GM19328 (cell line): ENCODE results near the gene MOGAT1.
"Not testable (repeated sequence)": the region's sequence is repeated elsewhere in the genome, so short reads cannot be mapped to it uniquely, and the experiment has no call there.

Source experiments
- ATAC-seq: cut with Tn5 transposase; IDR thresholded peaks from one replicate; pipeline ENCODE4 v1.9.1; 2021; ENCODE audit warnings: mild to moderate bottlenecking, moderate library complexity; ENCODE audit not compliant: unreplicated experiment

MOGAT1 gene

DNA sequence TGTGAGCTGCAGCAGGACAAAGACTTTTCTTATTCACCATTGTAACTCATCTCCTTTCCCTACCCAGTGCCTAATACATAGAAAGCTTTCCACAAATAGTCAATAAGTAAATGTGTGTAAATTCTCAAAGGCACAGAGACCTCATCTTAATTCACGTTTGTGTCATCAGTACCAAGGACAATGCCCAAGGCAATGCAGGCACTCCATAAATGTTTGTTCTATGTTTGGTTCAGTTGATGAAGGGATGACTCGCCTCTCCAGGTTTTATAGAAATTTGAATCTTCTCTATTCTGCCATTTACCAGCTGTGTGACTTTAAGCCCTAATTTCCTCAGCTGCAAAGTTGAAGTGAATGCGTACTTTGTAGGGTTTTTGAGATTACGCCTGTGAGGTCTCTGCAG lies 2.1 kb upstream of the MOGAT1 start:
- no peak for ATAC-seq

DNA sequence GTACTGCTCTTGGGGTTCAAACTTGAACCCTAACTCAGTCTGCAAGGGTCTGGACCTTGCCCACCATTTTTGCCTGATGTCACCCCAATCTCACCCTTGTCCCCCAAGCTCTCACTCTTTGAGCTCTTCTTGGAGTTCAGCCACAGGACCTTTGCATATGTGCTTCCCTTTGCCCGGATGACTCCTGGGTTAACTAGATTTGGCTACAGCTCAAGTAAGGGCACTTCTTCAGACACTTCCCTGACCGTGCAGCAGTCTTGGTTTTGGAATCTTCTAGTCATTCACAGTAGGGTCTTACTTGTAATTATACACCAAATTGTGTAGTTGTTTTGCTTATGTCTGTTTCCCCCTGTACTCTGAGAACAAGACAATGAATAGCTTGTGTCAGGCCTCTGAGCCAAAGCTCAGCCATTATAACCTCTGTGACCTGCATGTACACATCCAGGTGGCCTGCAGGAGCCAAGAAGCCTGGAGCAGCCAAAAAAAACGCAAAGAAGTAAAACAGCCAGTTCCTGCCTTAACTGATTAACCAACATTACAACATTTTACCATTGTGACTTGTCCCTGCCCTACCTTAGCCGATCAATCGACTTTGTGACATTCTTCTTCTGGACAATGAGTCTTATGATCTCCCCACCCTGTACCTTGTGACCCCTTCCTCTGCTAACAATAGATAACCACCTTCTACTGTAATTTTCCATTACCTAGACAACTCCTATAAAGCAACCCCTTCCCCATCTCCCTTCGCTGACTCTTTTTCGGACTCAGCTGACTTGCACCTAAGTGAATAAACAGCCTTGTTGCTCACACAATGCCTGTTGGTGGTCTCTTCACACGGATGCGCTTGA lies 1.0 kb upstream of the MOGAT1 start:
- no peak for ATAC-seq

GRCh38 chr2:222672068-222672401 lies 577 bp downstream of the MOGAT1 start:
- ATAC-seq: no peak

- ATAC-seq: no peak
Measured at GRCh38 chr2:222673273-222673672, 1.8 kb downstream of the MOGAT1 start.

DNA sequence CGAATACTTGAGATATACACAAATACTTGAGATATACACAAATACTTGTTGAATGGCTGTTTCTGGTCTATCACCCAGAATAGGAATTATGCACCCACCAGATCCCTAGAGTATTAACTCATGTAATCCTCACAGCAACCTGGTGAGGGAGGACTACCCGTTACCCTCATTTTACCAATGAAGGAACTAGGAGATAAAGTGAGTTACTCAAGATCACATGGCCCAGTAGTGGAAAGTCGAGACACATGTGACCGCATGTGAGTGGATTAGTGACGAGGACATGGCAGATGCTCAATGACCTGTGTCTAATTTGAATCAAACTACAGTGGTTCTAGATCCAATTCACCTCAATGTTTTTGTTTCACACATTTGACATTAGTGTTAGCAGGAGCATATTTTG lies 2.4 kb downstream of the MOGAT1 start:
- no peak for ATAC-seq

GRCh38 chr2:222677981-222678380 lies 6.5 kb downstream of the MOGAT1 start:
- ATAC-seq: no peak

DNA sequence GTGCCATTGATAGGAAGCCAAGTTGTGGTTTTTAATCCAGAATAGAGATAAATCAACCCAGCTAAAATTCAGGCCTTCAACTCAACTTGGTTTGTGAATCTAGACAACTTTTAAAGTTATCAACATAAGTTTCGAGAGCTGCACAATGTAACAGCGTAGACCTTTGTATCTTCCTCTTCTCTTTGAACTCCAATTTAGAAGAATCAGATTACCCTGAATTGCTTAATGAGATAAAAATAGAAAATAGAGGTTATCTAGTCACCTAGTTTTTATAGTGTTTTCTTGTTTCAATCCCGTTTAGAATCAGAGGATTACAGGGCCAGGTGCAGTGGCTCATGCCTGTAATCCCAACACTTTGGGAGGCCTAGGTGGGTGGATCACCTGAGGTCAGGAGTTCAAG lies 12.3 kb downstream of the MOGAT1 start:
- ATAC-seq: no peak

GRCh38 chr2:222686086-222686750 lies 14.8 kb downstream of the MOGAT1 start:
- no peak for ATAC-seq

GRCh38 chr2:222688917-222689316 lies 17.5 kb downstream of the MOGAT1 start:
- ATAC-seq: no peak

DNA sequence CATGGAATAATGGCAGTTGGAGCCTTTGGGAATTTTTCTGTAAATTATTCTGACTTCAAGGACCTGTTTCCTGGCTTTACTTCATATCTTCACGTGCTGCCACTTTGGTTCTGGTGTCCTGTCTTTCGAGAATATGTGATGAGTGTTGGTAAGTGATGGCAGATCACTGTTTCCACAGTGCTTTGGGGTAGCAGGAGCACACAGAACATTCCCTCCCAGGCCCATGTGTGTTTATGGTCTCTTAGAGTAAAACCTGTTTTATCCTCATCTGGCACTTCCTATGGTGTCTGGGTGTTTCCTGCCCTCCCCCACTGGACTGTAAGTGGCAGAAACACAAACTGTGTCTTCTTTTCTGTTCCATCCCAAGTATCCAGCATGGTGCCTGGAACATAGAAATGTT lies 17.9 kb downstream of the MOGAT1 start:
- ATAC-seq: no peak

DNA sequence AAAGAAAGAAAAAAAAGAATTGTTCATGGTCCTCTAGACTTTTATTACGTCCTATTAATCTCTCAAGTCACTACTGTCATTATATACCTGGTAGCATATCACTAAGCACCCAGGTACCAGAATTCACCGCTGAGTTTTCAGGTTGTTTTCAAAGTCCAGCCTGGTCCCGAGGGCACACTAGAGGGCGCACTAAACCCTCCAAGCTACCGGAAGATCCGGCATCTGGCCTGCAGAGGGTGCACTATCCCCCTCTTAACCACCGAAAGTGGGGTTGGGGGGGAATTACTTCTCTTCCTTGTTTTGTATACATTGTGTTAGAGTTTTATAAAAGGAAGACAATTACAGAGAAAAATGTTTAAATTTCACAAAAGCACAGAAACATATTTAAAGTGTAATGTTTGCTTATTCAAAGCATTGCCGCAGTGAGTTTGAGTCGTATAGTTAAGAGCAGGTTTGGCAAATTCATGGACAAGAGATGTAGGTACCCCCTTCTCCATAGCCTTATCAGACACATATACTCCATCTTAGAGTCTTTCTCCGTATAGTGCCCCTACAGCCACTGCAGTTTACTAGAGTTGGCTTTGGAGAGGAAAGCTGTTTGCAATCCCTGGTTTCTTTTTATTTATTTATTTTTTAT lies 19.2 kb downstream of the MOGAT1 start:
- peak; percentile 91 for ATAC-seq

GRCh38 chr2:222693413-222693812 lies 22.0 kb downstream of the MOGAT1 start:
- not testable (repeated sequence) for ATAC-seq

DNA sequence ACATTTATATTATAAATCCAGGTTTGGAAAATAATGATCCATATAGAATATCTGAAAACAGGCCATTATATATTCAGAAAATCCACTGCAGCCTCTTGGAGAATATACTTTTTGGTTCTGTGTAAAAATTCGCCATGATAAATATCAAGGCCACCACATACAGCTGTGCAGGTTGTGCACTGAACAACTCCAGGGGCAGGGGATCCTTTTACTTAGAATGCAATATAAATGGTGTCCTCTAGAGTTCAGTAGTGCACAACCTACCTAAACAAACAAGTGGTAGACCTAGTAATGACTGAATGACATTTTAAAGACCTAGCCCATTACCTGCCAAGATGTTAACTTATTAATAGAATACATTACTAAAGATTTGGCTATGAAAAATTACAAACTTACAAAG lies 22.4 kb downstream of the MOGAT1 start:
- peak; percentile 49 for ATAC-seq

DNA sequence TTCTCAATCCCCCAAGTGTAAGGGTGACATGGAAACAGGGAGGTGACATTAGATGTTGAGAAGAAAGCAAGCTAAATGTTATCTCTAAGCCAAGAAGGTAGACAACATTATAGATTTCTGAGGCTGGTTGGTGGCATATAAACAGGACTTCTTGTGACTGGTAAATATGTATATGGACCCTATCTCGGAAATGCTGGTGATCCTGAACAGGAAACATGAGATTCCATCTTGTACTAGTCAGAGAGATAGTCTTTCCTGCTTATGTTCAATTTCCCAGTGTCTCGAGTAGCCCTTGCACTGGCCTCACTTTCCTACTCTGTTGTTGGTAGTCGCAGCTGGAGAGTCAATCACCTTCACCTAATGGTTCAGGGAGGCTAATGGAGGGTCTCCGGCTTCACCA lies 26.8 kb downstream of the MOGAT1 start:
- no peak for ATAC-seq

DNA sequence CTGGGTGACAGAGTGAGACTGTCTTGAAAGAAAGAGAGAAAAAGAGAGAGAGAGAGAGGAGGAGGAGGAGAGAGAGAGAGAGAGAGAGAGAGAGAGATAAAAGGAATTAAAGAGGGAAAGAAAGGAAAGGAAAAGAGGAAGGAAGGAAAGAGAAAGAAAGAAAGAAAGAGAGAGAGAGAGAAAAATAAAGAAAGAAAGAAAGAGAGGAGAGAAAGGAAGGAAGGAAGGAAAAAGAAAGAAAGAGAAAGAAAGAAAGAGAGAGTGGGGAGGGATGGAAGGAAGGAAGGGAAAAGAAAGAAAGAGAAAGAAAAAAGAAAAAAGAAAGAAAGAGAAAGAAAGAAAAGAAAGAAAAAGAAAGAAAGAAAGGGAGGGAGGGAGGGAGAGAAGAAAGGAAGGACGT lies 29.8 kb downstream of the MOGAT1 start:
- ATAC-seq: no peak

GRCh38 chr2:222701721-222702131 lies 30.3 kb downstream of the MOGAT1 start:
- ATAC-seq: no peak

DNA sequence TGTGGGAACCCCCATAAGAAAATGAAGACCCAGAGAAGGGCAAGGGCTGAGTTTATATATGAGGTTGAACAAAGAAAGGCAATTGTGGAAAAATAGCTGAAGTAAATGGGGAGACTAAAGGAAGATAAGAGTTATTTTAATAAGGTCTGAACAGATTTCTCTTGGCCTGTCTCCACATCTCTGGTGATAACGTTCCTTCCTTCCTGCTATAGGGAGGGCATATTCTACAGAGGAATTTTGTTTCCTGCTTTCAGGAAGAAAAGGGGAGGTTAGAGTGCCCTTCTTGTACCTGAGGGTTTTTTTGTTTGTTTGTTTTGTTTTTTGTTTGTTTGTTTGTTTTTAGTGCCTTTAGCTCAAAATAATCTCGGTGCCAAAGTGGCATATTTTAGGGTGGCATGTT lies 31.6 kb downstream of the MOGAT1 start:
- no peak for ATAC-seq

GRCh38 chr2:222703886-222704285 lies 32.4 kb downstream of the MOGAT1 start:
- ATAC-seq: no peak

DNA sequence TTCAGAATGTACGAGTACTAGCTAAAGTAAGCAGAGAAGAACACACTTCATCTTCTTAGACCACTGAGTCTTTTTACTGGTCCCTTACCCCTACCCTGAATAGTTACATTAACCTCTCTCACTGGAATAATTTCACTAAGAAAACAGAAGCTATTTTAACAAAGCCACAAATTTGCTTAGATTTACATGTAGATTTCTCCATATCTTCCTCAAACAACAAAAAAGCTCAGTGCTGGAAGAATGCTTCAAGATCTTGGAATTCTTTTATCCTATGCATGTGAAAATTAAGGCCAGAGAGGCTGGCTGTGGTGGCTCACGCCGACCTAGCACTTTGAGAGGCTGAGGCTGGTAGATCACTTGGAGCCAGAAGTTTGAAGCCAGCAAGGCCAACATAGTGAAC lies 35.2 kb downstream of the MOGAT1 start:
- ATAC-seq: no peak

DNA sequence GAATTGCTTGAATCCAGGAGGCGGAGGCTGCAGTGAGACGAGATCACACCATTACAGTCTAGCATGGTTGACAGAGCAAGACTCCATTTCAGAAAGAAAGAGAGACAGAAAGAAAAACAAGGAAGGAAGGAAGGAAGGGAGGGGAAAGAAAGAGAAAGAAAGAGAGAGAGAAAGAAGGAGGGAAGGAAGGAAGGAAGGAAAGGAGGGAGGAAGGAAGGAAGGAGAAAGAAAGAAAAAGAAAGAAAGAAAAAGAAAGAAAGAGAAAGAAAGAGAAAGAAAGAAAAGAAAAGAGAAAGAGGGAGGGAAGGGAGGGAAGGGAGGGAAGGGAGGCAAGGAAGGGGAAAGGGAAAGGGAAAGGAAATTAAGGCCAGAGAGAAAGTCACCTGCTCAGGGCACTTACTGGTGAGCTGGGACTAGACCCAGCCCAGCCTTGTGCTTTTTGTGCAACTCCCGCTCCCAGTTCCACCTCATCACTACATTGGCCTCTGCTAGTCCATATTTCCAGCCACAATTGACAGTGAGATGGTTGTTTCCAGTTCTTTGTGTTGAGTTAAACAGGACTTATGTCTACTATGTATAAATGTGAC lies 35.7 kb downstream of the MOGAT1 start:
- ATAC-seq: no peak

DNA sequence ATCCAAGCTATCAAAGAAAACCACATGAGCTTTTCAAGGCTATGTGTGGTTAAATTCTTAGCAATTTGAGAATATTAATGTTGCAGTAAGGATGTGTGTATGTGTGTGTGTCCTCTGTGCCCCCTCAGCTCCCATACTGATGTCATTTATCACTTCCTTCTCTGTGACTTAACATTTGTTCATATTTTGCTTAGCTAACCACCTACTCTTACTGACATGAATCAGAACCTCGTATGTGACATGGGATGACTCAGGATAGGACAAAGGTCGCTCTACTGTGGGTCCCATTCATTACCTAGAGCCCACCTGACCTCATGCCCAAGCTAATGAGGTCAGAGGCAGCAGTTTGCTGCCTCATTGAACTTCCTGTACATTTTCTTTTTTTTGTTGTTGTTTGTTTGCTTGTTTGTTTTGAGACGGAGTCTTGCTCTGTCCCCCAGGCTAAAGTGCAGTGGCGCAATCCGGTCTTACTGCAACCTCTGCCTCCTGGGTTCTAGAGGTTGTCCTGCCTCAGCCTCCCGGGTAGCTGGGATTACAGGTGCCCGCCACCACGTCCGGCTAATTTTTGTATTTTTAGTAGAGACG lies 36.3 kb downstream of the MOGAT1 start:
- ATAC-seq: no peak
